ENCODE data around the gene ARID3C.

ARID3C gene

GRCh38 chr9:34611251-34611810, 17.5 kb downstream of the ARID3C start:
- H3K27me3 ChIP-seq: peaks cover 15% of the 10 kb centered on the region
- H3K27ac ChIP-seq: peak overlapping the region; percentile 88
- H3K36me3 ChIP-seq: peaks cover 28% of the 10 kb centered on the region
- H3K9me3 ChIP-seq: no peaks in the 10 kb centered on the region
- peak overlapping the region; percentile 76 to 77 for H3K4me3 ChIP-seq (ENCODE audit: low read depth in 1 of 2, low read length in 1 of 2)
- peaks cover 19 to 23% of the 10 kb centered on the region in 2 experiments for H3K4me1 ChIP-seq (ENCODE audit: control insufficient read depth in 1 of 2, insufficient read depth in 1 of 2, low read depth in 1 of 2, low read length in 1 of 2)
- TF ChIP-seq CTCF (IDR thresholded peaks at IDR 0.05): no peak

GRCh38 chr9:34610434-34611206, 18.2 kb downstream of the ARID3C start:
- peaks cover 19 to 23% of the 10 kb centered on the region in 2 experiments for H3K4me1 ChIP-seq (ENCODE audit: control insufficient read depth in 1 of 2, insufficient read depth in 1 of 2, low read depth in 1 of 2, low read length in 1 of 2)
- H3K4me3 ChIP-seq (ENCODE audit: low read depth in 1 of 2, low read length in 1 of 2): peak overlapping the region in 1 of 2 experiments; percentile 76
- H3K36me3 ChIP-seq: peaks cover 22% of the 10 kb centered on the region
- no peak overlapping the region for H3K27ac ChIP-seq
- peaks cover 22% of the 10 kb centered on the region for H3K27me3 ChIP-seq
- H3K9me3 ChIP-seq: no peaks in the 10 kb centered on the region
- TF ChIP-seq CTCF (IDR thresholded peaks at IDR 0.05): no peak

- no peaks in the 10 kb centered on the region for H3K9me3 ChIP-seq
- TF ChIP-seq CTCF (IDR thresholded peaks at IDR 0.05): no peak
- no peak overlapping the region for H3K27ac ChIP-seq
- peaks cover 11 to 14% of the 10 kb centered on the region in 2 experiments for H3K4me1 ChIP-seq (ENCODE audit: control insufficient read depth in 1 of 2, insufficient read depth in 1 of 2, low read depth in 1 of 2, low read length in 1 of 2)
- no peaks in the 10 kb centered on the region for H3K36me3 ChIP-seq
- peaks cover 39% of the 10 kb centered on the region for H3K27me3 ChIP-seq
- H3K4me3 ChIP-seq (ENCODE audit: low read depth in 1 of 2, low read length in 1 of 2): no peak overlapping the region
Observed at GRCh38 chr9:34607331-34607730, 21.5 kb downstream of the ARID3C start.

GRCh38 chr9:34606905-34607304, 22.0 kb downstream of the ARID3C start:
- Histone ChIP-seq H3K4me1 (ENCODE audit: control insufficient read depth in 1 of 2, insufficient read depth in 1 of 2, low read depth in 1 of 2, low read length in 1 of 2) (peaks cover 8 to 12% of the 10 kb centered on the region in 2 experiments), H3K4me3 (ENCODE audit: low read depth in 1 of 2, low read length in 1 of 2) (no peak overlapping the region), H3K27ac (no peak overlapping the region), H3K36me3 (no peaks in the 10 kb centered on the region), H3K9me3 (no peaks in the 10 kb centered on the region), H3K27me3 (peaks cover 39% of the 10 kb centered on the region)
- no peak for TF ChIP-seq CTCF (IDR thresholded peaks at IDR 0.05)

GRCh38 chr9:34606190-34606589, 22.7 kb downstream of the ARID3C start:
- Histone ChIP-seq H3K4me3 (ENCODE audit: low read depth in 1 of 2, low read length in 1 of 2) (no peak overlapping the region), H3K27me3 (peaks cover 40% of the 10 kb centered on the region), H3K4me1 (ENCODE audit: control insufficient read depth in 1 of 2, insufficient read depth in 1 of 2, low read depth in 1 of 2, low read length in 1 of 2) (peaks cover 3 to 7% of the 10 kb centered on the region in 2 experiments), H3K36me3 (no peaks in the 10 kb centered on the region), H3K9me3 (no peaks in the 10 kb centered on the region), H3K27ac (no peak overlapping the region)
- TF ChIP-seq CTCF (IDR thresholded peaks at IDR 0.05): no peak
